Adrenal gland (tissue), 12 donors: Measurements from ENCODE around the gene NT5C1B. TPM values are rescaled to one million over a fixed set of nuclear protein-coding genes. Genes with fewer than 3 reads are reported as not detected.

Source experiments
- DNase-seq, 7 donors: peaks; one replicate each; pipeline ENCODE4 v3.0.0-alpha.2; 2019 to 2020
- H3K27ac ChIP-seq, 5 donors: fragments of 200-600 bp; sonication (generic) in 4 of 5; 1 replicate in 3 of 5; 2 replicates in 2 of 5; pipeline versions ENCODE4 v1.5.1 to v1.8.0; 2016 to 2020; ENCODE audit warnings: mild to moderate bottlenecking in 1 of 5
- H3K27me3 ChIP-seq: fragments of 200-600 bp; 2 replicates; pipeline ENCODE4 v1.8.0; 2021
- H3K36me3 ChIP-seq, 2 donors: fragments of 200-600 bp; replicated peaks in 1 of 2; 1 replicate in 1 of 2; 2 replicates in 1 of 2; pipeline versions ENCODE4 v1.5.1 to v1.8.0; 2018 to 2022
- H3K4me1 ChIP-seq, 2 donors: fragments of 200-600 bp; replicated peaks in 1 of 2; 1 replicate in 1 of 2; 2 replicates in 1 of 2; pipeline versions ENCODE4 v1.5.1 to v1.8.0; 2018 to 2021
- H3K4me3 ChIP-seq, 4 donors: fragments of 200-600 bp; sonication (generic) in 3 of 4; one replicate each; pipeline ENCODE4 v1.5.1; 2016 to 2018
- H3K9me3 ChIP-seq, 3 donors: fragments of 200-600 bp; sonication (generic) in 1 of 3; replicated peaks in 1 of 3; 1 replicate in 2 of 3; 2 replicates in 1 of 3; pipeline versions ENCODE4 v1.5.1 to v1.8.0; 2016 to 2021
- POLR2A ChIP-seq, 2 donors: fragments of 450-650 bp; IDR thresholded peaks; one replicate each; pipeline ENCODE4 v1.6.1; 2017; ENCODE audit warnings: antibody characterized with exemption in 2 of 2, mild to moderate bottlenecking in 2 of 2, moderate library complexity in 1 of 2
- WGBS, 4 donors: extraction: QIAGEN DNeasy Blood & Tissue Kit in 2 of 4; methylation state at CpG; one replicate each; pipeline versions ENCODE4 v1.1.5 to v1.1.7; 2013 to 2017; 5-methylcytosine and 5-hydroxymethylcytosine counted together
- intact Hi-C, 2 donors: fragments of 100-400 bp; cut with DNase I; formaldehyde crosslinking; loops; one replicate each; pipeline versions ENCODE4 v1.14.1 to v1.15.0; 2022 to 2023
- polyA plus RNA-seq, 3 donors: library from polyadenylated mRNA; stranded (reverse); fragments of 200-250 nt in 2 of 3; fragments of 350-450 nt in 1 of 3; fragmentation: Illumina TruSeq in 1 of 3; extraction: RNeasy Lipid Tissue Mini Kit (QIAGEN cat#74804) in 1 of 3; gene quantifications; one replicate each; pipeline ENCODE4 v1.2.3, GENCODE V29; 2013 to 2014
- total RNA-seq, 9 donors: library from RNA; depleted of rRNA in 4 of 9; stranded (reverse); fragments of >200 nt in 4 of 9; fragments of 120-200 nt in 1 of 9; fragmentation: NEBNext Ultra II Directional in 1 of 9; extraction: Animal tissue kit (Norgen Biotek cat#: 25700) in 1 of 9; gene quantifications; one replicate each; pipeline versions ENCODE4 v1.1.0 to v1.2.4, GENCODE V29; 2013 to 2023
- TF ChIP-seq, protein P1 (sequence below), 6 experiments: fragments of 450-650 bp in 4 of 6; fragments of 200-600 bp in 2 of 6; sonication (generic) in 1 of 6; IDR thresholded peaks; 1 replicate in 5 of 6; 2 replicates in 1 of 6; pipeline versions ENCODE4 v1.5.1 to v1.8.0; 2016 to 2021; ENCODE audit warnings: antibody characterized with exemption in 6 of 6, mild to moderate bottlenecking in 2 of 6, moderate library complexity in 1 of 6
- donor health status: healthy with polysubstance abuse.
- donor health status: Bipolar disorder and iron deficiency.
- donor health status: DM: yes; HTN: yes; CAD: no.
- donor health status: DM: no; HTN: no; CAD: no.
- donor health status: DM: no; HTN: no; CAD: no.
- donor health status: DM: yes; HTN: yes; CAD: no.

The NT5C1B gene
- total and polyA plus RNA-seq, 12 donors: not detected

DNA sequence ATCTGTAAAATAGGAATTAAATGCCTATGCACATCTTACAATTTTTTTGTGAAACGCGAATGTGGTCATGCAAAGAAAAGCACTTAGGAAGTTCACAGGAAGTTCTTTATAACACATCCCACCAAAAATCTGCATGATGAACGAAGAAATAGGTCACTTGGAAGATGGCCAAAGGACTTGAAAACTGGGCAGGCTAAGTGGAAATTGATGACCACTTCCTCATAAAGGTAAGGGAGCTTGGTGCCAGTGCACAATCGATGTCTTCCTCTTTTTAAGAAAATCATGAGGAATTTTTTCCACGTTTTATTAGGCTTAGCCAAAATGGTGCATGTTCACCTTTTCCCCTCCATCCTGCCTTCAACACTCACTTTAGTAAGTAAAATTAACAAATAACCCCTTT, 8.2 kb upstream of the NT5C1B start:
- no peaks in the 10 kb centered on the region for H3K4me1 ChIP-seq
- WGBS, 4 donors: 63 to 74% (median 69%) methylated on average over 5 of the region's 5 CpGs
- no peak for DNase-seq
- H3K36me3 ChIP-seq: no peaks in the 10 kb centered on the region
- H3K27ac ChIP-seq: no peak overlapping the region
- no peaks in the 10 kb centered on the region for H3K27me3 ChIP-seq
- intact Hi-C loops: no loop called here
- TF ChIP-seq POLR2A (IDR thresholded peaks at IDR 0.05): no peak
- TF ChIP-seq, protein P1, sequence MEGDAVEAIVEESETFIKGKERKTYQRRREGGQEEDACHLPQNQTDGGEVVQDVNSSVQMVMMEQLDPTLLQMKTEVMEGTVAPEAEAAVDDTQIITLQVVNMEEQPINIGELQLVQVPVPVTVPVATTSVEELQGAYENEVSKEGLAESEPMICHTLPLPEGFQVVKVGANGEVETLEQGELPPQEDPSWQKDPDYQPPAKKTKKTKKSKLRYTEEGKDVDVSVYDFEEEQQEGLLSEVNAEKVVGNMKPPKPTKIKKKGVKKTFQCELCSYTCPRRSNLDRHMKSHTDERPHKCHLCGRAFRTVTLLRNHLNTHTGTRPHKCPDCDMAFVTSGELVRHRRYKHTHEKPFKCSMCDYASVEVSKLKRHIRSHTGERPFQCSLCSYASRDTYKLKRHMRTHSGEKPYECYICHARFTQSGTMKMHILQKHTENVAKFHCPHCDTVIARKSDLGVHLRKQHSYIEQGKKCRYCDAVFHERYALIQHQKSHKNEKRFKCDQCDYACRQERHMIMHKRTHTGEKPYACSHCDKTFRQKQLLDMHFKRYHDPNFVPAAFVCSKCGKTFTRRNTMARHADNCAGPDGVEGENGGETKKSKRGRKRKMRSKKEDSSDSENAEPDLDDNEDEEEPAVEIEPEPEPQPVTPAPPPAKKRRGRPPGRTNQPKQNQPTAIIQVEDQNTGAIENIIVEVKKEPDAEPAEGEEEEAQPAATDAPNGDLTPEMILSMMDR (IDR thresholded peaks at IDR 0.05): no peak
- no peaks in the 10 kb centered on the region for H3K9me3 ChIP-seq
- no peak overlapping the region for H3K4me3 ChIP-seq

DNA sequence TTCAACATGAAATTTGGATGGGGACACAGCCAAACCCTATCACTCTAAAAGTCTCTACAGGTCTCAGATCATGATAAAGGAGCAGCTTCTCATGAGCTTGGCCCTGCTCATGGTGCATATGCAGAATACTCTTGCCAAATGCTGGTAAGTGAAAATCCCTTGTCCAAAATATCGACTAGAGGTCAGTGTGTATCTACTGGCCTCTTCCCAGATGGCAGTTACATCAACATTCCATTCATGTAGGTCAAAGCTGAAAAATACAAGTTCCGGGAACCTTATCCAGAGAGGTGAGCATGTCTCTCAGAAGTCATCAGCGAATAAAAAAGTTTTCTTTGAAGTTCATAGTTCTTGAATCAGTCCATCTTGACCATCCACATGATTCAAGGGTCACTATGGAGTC, 7.6 kb upstream of the NT5C1B start:
- H3K27me3 ChIP-seq: no peaks in the 10 kb centered on the region
- no peaks in the 10 kb centered on the region for H3K4me1 ChIP-seq
- 83 to 93% (median 86%) methylated on average over 3 of the region's 3 CpGs for WGBS, 4 donors
- no peaks in the 10 kb centered on the region for H3K9me3 ChIP-seq
- no peak for DNase-seq
- intact Hi-C loops: no loop called here
- no peak overlapping the region for H3K4me3 ChIP-seq
- no peak overlapping the region for H3K27ac ChIP-seq
- no peaks in the 10 kb centered on the region for H3K36me3 ChIP-seq
- TF ChIP-seq POLR2A (IDR thresholded peaks at IDR 0.05): no peak
- TF ChIP-seq, protein P1 (IDR thresholded peaks at IDR 0.05): no peak

- Histone ChIP-seq H3K4me3 (no peak overlapping the region), H3K27me3 (no peaks in the 10 kb centered on the region), H3K4me1 (no peaks in the 10 kb centered on the region), H3K27ac (no peak overlapping the region), H3K36me3 (no peaks in the 10 kb centered on the region), H3K9me3 (no peaks in the 10 kb centered on the region)
- 85 to 90% (median 87%) methylated on average over 1 of the region's 1 CpG for WGBS, 4 donors
- TF ChIP-seq, protein P1 (IDR thresholded peaks at IDR 0.05): no peak
- no peak for TF ChIP-seq POLR2A (IDR thresholded peaks at IDR 0.05)
- intact Hi-C loops: no loop called here
- DNase-seq: no peak
These were observed 4.1 kb upstream of the NT5C1B start for GRCh38 chr2:18593496-18593895.

DNA sequence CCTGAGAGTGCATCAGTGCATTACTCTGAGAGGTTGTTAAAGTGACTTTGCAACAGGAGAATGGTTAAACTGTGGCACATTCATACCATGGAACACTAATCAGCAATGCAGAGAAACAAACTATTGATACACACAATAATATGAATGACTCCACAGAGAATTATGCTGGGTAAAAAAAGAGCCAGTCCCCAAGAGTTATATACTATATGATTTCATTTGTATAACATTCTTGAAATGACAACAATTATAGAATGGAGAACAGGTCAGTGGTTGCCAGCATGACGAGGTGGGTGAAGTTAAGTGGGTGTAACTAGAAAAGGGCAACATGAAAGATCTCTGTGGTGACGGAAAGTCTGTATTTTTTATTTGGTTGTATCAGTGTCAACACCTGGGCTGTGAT, 3.0 kb upstream of the NT5C1B start:
- no peak for DNase-seq
- Histone ChIP-seq H3K4me1 (no peaks in the 10 kb centered on the region), H3K9me3 (no peaks in the 10 kb centered on the region), H3K27ac (no peak overlapping the region), H3K27me3 (no peaks in the 10 kb centered on the region), H3K36me3 (no peaks in the 10 kb centered on the region), H3K4me3 (no peak overlapping the region)
- 92 to 95% (median 94%) methylated on average over 2 of the region's 2 CpGs for WGBS, 4 donors
- TF ChIP-seq POLR2A (IDR thresholded peaks at IDR 0.05): no peak
- TF ChIP-seq, protein P1 (IDR thresholded peaks at IDR 0.05): no peak
- intact Hi-C loops: no loop called here
